Ishikawa (cell line): ENCODE results near the gene DMPK.

Experiments used
- CEBPB ChIP-seq: IDR thresholded peaks from 2 replicates; pipeline ENCODE4 v1.6.1; 2012
- CREB1 ChIP-seq: IDR thresholded peaks from 2 replicates; pipeline ENCODE4 v1.6.1; 2012; ENCODE audit warnings: low read depth
- EGR1 ChIP-seq: IDR thresholded peaks from 2 replicates; pipeline ENCODE4 v1.6.1; 2012
- EP300 ChIP-seq: IDR thresholded peaks from 2 replicates; pipeline ENCODE4 v1.6.1; 2012; ENCODE audit warnings: borderline replicate concordance
- FOXM1 ChIP-seq: IDR thresholded peaks from 2 replicates; pipeline ENCODE4 v1.6.1; 2012; ENCODE audit warnings: low read depth, borderline replicate concordance
- MAX ChIP-seq: IDR thresholded peaks from 2 replicates; pipeline ENCODE4 v1.6.1; 2012
- NFIC ChIP-seq: IDR thresholded peaks from 2 replicates; pipeline ENCODE4 v1.6.1; 2012
- RAD21 ChIP-seq: IDR thresholded peaks from 2 replicates; pipeline ENCODE4 v1.6.1; 2012; ENCODE audit warnings: low read depth
- REST ChIP-seq: IDR thresholded peaks from 2 replicates; pipeline ENCODE4 v1.6.1; 2012; ENCODE audit warnings: low read depth, mild to moderate bottlenecking
- TAF1 ChIP-seq: IDR thresholded peaks from 2 replicates; pipeline ENCODE4 v1.6.1; 2012; ENCODE audit warnings: low read depth, mild to moderate bottlenecking
- TCF12 ChIP-seq: IDR thresholded peaks from 2 replicates; pipeline ENCODE4 v1.6.1; 2012; ENCODE audit warnings: low read depth
- TEAD4 ChIP-seq: IDR thresholded peaks from 2 replicates; pipeline ENCODE4 v1.6.1; 2012
- USF1 ChIP-seq: IDR thresholded peaks from 2 replicates; pipeline ENCODE4 v1.6.1; 2012
- YY1 ChIP-seq: IDR thresholded peaks from 2 replicates; pipeline ENCODE4 v1.6.1; 2012; ENCODE audit warnings: low read depth
- ZBTB7A ChIP-seq: IDR thresholded peaks from 2 replicates; pipeline ENCODE4 v1.6.1; 2012; ENCODE audit warnings: low read depth

Gene DMPK

GRCh38 chr19:45805719-45806118, 23.4 kb upstream of the DMPK start:
- TF ChIP-seq REST (no peak), EP300 (no peak)

GRCh38 chr19:45804959-45805230, 22.6 kb upstream of the DMPK start:
- TF ChIP-seq TEAD4 (no peak), CEBPB (no peak), TCF12 (no peak), USF1 (no peak), REST (no peak), RAD21 (no peak), FOXM1 (no peak), YY1 (no peak), TAF1 (no peak), NFIC (no peak)

GRCh38 chr19:45804140-45804958, 22.1 kb upstream of the DMPK start:
- TF ChIP-seq CREB1 (no peak), CEBPB (no peak), EP300 (no peak), USF1 (no peak), YY1 (no peak), EGR1 (no peak), FOXM1 (no peak), NFIC (no peak)

- no peak for TF ChIP-seq FOXM1
- no peak for TF ChIP-seq YY1
- TF ChIP-seq MAX, result no peak
- TF ChIP-seq TEAD4, result no peak
- no peak for TF ChIP-seq REST
- TF ChIP-seq TCF12, result no peak
- no peak for TF ChIP-seq NFIC
- TF ChIP-seq TAF1, result no peak
- no peak for TF ChIP-seq CEBPB
- TF ChIP-seq RAD21, result no peak
- TF ChIP-seq ZBTB7A, result no peak
- no peak for TF ChIP-seq EGR1
- no peak for TF ChIP-seq EP300
- no peak for TF ChIP-seq USF1
- TF ChIP-seq CREB1, result no peak
Observed at GRCh38 chr19:45801603-45802175, 19.4 kb upstream of the DMPK start.

- TF ChIP-seq ZBTB7A (no peak), RAD21 (no peak), REST (no peak), CREB1 (no peak), CEBPB (no peak), MAX (no peak), NFIC (no peak), USF1 (no peak)
Observed at GRCh38 chr19:45800070-45800553, 17.8 kb upstream of the DMPK start.
